Body of pancreas (tissue), 4 donors: ENCODE measurements around the gene CORO6.

ENCODE experiments used
- CTCF ChIP-seq, 7 experiments: fragments of 450-650 bp in 4 of 7; fragments of 200-600 bp in 3 of 7; sonication (generic) in 3 of 7; IDR thresholded peaks; one replicate each; pipeline ENCODE4 v1.5.1; 2016 to 2019; ENCODE audit warnings: antibody characterized with exemption in 7 of 7
- POLR2A ChIP-seq, 3 donors: fragments of 450-650 bp; IDR thresholded peaks; one replicate each; pipeline ENCODE4 v1.6.1; 2016; ENCODE audit warnings: antibody characterized with exemption in 3 of 3, mild to moderate bottlenecking in 2 of 3

- TF ChIP-seq CTCF (IDR thresholded peaks at IDR 0.05) (no peak), POLR2A (IDR thresholded peaks at IDR 0.05) (no peak)
Measured at GRCh38 chr17:29619251-29619650, 3.5 kb downstream of the CORO6 start.
